GM12874 (cell line): ENCODE data around the gene CLCF1.
A peak's percentile ranks its signal among the peaks of the same experiment; 100 is the strongest.

Source experiments
- CTCF ChIP-seq: IDR thresholded peaks from 2 replicates; pipeline ENCODE4 v1.5.1; 2011; ENCODE audit warnings: low read depth, mild to moderate bottlenecking, control low read depth, low read length, moderate library complexity; ENCODE audit not compliant: insufficient read depth

CLCF1 gene

GRCh38 chr11:67376873-67377808, 3.7 kb upstream of the CLCF1 start:
- TF ChIP-seq CTCF: no peak

GRCh38 chr11:67376063-67376820, 2.8 kb upstream of the CLCF1 start:
- TF ChIP-seq CTCF: no peak

GRCh38 chr11:67375320-67376055, 2.1 kb upstream of the CLCF1 start:
- no peak for TF ChIP-seq CTCF

- no peak for TF ChIP-seq CTCF
Measured at GRCh38 chr11:67374571-67375281, 1.3 kb upstream of the CLCF1 start.

- peak; percentile 68 for TF ChIP-seq CTCF
Measured at GRCh38 chr11:67373648-67374570, 511 bp upstream of the CLCF1 start.

- TF ChIP-seq CTCF: no peak
Measured at GRCh38 chr11:67372321-67372992, 941 bp downstream of the CLCF1 start.
